ENCODE results near the gene AGL.

Gene AGL

DNA sequence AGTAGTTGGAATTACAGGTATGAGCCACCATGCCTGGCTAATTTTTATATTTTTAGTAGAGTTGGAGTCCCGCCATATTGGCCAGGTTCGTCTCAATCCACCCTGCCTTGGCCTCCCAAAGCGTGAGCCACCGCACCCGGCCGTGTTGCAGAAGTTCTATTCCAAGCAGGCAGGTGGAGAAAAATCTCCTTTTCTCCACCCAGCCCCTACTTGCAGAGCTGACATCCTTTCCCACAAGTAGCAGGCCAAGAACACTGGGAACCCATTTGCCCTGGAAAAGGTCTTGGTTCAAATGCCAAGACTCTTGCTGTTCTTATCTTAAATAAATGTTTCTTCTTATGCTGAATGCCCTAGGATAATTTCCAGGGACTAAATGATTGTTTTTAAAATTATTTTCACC is 17.5 kb downstream of the AGL start:
- H3K9me3 ChIP-seq (ENCODE audit: control insufficient read depth, insufficient read depth, low read depth, low read length), result no peaks in the 10 kb centered on the region
- no peak overlapping the region for H3K4me3 ChIP-seq (ENCODE audit: low read depth, low read length)
- CTCF ChIA-PET, result no interaction called here
- POLR2A ChIA-PET, result no interaction called here
- H3K4me1 ChIP-seq (ENCODE audit: control insufficient read depth, insufficient read depth, low read length), result no peaks in the 10 kb centered on the region
- TF ChIP-seq ZNF157 (tag by site-specific recombination; IDR thresholded peaks at IDR 0.05), result no peak
- no peak for TF ChIP-seq MYNN (tag by site-specific recombination; IDR thresholded peaks at IDR 0.05; ENCODE audit: borderline replicate concordance)
- TF ChIP-seq ZNF223 (tag by site-specific recombination; IDR thresholded peaks at IDR 0.05), result no peak
- TF ChIP-seq, protein P1, sequence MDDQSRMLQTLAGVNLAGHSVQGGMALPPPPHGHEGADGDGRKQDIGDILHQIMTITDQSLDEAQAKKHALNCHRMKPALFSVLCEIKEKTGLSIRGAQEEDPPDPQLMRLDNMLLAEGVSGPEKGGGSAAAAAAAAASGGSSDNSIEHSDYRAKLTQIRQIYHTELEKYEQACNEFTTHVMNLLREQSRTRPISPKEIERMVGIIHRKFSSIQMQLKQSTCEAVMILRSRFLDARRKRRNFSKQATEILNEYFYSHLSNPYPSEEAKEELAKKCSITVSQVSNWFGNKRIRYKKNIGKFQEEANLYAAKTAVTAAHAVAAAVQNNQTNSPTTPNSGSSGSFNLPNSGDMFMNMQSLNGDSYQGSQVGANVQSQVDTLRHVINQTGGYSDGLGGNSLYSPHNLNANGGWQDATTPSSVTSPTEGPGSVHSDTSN (CRISPR knock-in tag; IDR thresholded peaks at IDR 0.05), result no peak
- no peak for TF ChIP-seq MZF1 (tag by site-specific recombination; IDR thresholded peaks at IDR 0.05; ENCODE audit: borderline replicate concordance)
- no peak overlapping the region for H3K27ac ChIP-seq (ENCODE audit: extremely low read depth, low read depth, low read length)
- peaks cover 14 to 16% of the 10 kb centered on the region in 2 experiments for H3K36me3 ChIP-seq (ENCODE audit: control insufficient read depth in 2 of 2, insufficient read depth in 1 of 2, low read length in 2 of 2)

DNA sequence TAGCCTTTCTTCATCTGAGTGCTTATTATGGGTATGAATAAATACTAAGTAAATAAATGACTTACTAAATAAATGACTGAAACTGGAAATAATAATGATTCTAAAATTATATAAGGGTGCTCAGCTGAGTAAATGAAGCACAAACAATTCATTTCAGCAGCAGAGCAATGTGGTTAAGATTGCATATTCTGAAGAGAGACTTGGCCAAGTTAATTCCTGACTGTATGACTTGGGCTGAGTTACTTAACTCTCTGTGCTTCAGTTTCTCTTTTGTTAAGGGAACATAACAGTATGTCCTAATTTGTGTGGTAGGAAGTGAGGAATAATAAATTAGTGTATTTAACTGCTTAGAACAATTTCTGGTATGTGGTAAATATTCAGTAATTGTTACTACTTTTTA is 19.1 kb downstream of the AGL start:
- no peak for TF ChIP-seq ZBTB48 (tag by site-specific recombination; IDR thresholded peaks at IDR 0.05)
- TF ChIP-seq ZNF175 (tag by site-specific recombination; IDR thresholded peaks at IDR 0.05), result no peak
- TF ChIP-seq, protein P2, sequence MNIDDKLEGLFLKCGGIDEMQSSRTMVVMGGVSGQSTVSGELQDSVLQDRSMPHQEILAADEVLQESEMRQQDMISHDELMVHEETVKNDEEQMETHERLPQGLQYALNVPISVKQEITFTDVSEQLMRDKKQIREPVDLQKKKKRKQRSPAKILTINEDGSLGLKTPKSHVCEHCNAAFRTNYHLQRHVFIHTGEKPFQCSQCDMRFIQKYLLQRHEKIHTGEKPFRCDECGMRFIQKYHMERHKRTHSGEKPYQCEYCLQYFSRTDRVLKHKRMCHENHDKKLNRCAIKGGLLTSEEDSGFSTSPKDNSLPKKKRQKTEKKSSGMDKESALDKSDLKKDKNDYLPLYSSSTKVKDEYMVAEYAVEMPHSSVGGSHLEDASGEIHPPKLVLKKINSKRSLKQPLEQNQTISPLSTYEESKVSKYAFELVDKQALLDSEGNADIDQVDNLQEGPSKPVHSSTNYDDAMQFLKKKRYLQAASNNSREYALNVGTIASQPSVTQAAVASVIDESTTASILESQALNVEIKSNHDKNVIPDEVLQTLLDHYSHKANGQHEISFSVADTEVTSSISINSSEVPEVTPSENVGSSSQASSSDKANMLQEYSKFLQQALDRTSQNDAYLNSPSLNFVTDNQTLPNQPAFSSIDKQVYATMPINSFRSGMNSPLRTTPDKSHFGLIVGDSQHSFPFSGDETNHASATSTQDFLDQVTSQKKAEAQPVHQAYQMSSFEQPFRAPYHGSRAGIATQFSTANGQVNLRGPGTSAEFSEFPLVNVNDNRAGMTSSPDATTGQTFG (tag by site-specific recombination; IDR thresholded peaks at IDR 0.05; ENCODE audit: borderline replicate concordance), result no peak
- no peak for TF ChIP-seq TCF7L2 (IDR thresholded peaks at IDR 0.05; ENCODE audit: borderline replicate concordance, low read depth, low read length)
- TF ChIP-seq ZNF561 (tag by site-specific recombination; IDR thresholded peaks at IDR 0.05; ENCODE audit: borderline replicate concordance), result no peak
- no peak for TF ChIP-seq ZNF121 (tag by site-specific recombination; IDR thresholded peaks at IDR 0.05)
- no peak for TF ChIP-seq ZNF707 (tag by site-specific recombination; IDR thresholded peaks at IDR 0.05)
- TF ChIP-seq ZNF394 (tag by site-specific recombination; IDR thresholded peaks at IDR 0.05; ENCODE audit: borderline replicate concordance), result no peak
- no peak for TF ChIP-seq ZNF350 (tag by site-specific recombination; IDR thresholded peaks at IDR 0.05)
- no peaks in the 10 kb centered on the region for H3K4me1 ChIP-seq (ENCODE audit: control insufficient read depth, insufficient read depth, low read length)
- POLR2A ChIA-PET, result no interaction called here
- CTCF ChIA-PET, result no interaction called here
- H3K4me3 ChIP-seq (ENCODE audit: low read depth, low read length), result no peak overlapping the region
- H3K9me3 ChIP-seq (ENCODE audit: control insufficient read depth, insufficient read depth, low read depth, low read length), result no peaks in the 10 kb centered on the region
- peaks cover 3 to 14% of the 10 kb centered on the region in 2 experiments for H3K36me3 ChIP-seq (ENCODE audit: control insufficient read depth in 2 of 2, insufficient read depth in 1 of 2, low read length in 2 of 2)
- no peak overlapping the region for H3K27ac ChIP-seq (ENCODE audit: extremely low read depth, low read depth, low read length)

DNA sequence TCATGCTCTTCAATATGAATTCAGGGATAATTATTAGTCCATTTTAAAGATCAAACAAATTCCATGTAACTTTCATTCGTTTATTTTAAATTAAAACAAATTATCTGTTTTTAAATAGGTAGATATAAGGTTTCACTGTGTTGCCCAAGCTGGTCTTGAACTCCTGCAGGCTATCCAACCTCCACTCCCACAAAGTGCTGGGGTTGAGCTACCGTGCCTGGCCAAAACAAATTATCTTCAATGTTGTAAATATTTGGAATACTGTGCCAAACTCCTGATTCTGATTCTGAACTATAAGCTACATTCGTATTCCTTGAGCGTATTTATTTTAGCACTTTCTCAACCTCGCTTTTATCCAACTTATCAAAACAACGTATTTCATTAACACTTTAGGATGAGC is 19.6 kb downstream of the AGL start:
- no peak for TF ChIP-seq ZNF174 (tag by site-specific recombination; IDR thresholded peaks at IDR 0.05)
- TF ChIP-seq, protein P3, sequence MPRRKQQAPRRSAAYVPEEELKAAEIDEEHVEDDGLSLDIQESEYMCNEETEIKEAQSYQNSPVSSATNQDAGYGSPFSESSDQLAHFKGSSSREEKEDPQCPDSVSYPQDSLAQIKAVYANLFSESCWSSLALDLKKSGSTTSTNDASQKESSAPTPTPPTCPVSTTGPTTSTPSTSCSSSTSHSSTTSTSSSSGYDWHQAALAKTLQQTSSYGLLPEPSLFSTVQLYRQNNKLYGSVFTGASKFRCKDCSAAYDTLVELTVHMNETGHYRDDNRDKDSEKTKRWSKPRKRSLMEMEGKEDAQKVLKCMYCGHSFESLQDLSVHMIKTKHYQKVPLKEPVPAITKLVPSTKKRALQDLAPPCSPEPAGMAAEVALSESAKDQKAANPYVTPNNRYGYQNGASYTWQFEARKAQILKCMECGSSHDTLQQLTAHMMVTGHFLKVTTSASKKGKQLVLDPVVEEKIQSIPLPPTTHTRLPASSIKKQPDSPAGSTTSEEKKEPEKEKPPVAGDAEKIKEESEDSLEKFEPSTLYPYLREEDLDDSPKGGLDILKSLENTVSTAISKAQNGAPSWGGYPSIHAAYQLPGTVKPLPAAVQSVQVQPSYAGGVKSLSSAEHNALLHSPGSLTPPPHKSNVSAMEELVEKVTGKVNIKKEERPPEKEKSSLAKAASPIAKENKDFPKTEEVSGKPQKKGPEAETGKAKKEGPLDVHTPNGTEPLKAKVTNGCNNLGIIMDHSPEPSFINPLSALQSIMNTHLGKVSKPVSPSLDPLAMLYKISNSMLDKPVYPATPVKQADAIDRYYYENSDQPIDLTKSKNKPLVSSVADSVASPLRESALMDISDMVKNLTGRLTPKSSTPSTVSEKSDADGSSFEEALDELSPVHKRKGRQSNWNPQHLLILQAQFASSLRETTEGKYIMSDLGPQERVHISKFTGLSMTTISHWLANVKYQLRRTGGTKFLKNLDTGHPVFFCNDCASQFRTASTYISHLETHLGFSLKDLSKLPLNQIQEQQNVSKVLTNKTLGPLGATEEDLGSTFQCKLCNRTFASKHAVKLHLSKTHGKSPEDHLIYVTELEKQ (tag by site-specific recombination; IDR thresholded peaks at IDR 0.05; ENCODE audit: borderline replicate concordance), result no peak
- no peaks in the 10 kb centered on the region for H3K4me1 ChIP-seq (ENCODE audit: control insufficient read depth, insufficient read depth, low read length)
- POLR2A ChIA-PET, result no interaction called here

More for the DNA sequence above, 19.6 kb downstream of the AGL start:
- Histone ChIP-seq H3K9me3 (ENCODE audit: control insufficient read depth, insufficient read depth, low read depth, low read length) (no peaks in the 10 kb centered on the region), H3K36me3 (ENCODE audit: control insufficient read depth in 2 of 2, insufficient read depth in 1 of 2, low read length in 2 of 2) (peaks cover 0 to 12% of the 10 kb centered on the region in 2 experiments; a peak in 2 of 3 replicates), H3K27ac (ENCODE audit: extremely low read depth, low read depth, low read length) (no peak overlapping the region), H3K4me3 (ENCODE audit: low read depth, low read length) (no peak overlapping the region)
- CTCF ChIA-PET, result no interaction called here
